GM19395 (cell line): ENCODE measurements around the gene TUBA3D.
A peak's percentile ranks its signal among the peaks of the same experiment; 100 is the strongest.
"Not testable (repeated sequence)": the region's sequence is repeated elsewhere in the genome, so short reads cannot be mapped to it uniquely, and the experiment has no call there.

ENCODE experiments used
- ATAC-seq: cut with Tn5 transposase; IDR thresholded peaks from one replicate; pipeline ENCODE4 v1.9.1; 2021; ENCODE audit warnings: mild to moderate bottlenecking, moderate library complexity; ENCODE audit not compliant: unreplicated experiment

Gene TUBA3D

DNA sequence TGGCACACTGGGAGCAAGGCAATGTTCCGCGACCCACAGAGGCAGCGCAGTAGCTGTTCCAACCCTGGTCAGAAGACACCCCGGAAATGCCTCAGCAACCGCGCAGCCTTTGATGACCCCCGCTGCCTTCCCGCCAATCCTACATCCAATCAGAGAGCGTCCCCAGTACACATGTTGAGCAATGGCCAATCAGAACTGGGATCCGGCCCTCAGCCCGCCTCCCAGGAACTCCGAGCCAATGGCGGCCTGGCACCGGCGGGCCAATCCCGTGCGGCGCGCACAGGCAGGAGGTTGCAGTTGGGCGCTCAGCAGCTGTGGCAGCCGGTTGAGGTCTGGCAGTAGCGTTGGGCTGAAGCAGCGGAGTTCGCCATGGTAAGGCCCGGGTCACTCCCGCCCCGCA lies at the start of gene TUBA3D:
Gene TUBA3D (plus strand): TSS at position 289 of the 400 bp plus-strand sequence. CDS start 81 bp downstream, at position 370.
- no peak for ATAC-seq

DNA sequence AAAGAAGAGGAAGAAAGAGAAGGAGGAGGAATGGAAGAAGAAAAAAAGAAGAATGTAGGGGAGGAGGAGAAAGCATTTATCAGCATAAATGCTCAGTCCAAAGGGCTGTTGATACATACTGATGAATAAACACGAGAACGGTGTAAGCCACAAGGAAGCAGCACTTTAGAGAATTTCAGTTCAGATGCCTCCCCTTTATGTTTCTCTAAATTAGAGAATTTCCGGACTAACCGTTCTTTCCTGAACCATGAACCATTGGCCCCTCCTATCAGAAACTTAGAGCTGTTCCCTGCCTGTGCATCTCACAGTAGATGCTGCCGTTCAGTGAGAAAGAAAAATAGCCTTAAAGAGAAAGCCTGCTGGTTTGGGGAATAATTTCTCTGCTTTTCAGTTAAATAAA lies 49.2 kb upstream of the TUBA3D start:
- peak; percentile 63 for ATAC-seq

DNA sequence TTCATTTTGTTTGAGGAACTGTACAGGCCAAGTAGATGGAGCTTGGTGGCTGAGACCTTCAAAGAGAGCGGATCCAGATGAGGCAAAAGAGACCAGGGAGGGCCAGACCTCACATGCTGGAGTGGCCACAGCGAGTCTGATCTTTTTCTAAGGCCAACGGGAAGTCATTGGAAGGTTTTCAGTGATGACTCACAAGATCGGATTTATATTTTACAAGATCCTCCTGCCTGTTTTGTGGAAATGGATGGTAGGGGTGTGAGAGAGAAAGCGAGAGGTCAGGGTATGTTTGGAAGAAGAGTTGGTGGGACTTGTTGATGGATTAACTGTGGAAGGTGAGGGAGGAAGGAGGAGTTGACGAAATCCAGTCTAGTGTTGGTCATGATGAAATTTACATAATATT lies 44.6 kb upstream of the TUBA3D start:
- no peak for ATAC-seq

DNA sequence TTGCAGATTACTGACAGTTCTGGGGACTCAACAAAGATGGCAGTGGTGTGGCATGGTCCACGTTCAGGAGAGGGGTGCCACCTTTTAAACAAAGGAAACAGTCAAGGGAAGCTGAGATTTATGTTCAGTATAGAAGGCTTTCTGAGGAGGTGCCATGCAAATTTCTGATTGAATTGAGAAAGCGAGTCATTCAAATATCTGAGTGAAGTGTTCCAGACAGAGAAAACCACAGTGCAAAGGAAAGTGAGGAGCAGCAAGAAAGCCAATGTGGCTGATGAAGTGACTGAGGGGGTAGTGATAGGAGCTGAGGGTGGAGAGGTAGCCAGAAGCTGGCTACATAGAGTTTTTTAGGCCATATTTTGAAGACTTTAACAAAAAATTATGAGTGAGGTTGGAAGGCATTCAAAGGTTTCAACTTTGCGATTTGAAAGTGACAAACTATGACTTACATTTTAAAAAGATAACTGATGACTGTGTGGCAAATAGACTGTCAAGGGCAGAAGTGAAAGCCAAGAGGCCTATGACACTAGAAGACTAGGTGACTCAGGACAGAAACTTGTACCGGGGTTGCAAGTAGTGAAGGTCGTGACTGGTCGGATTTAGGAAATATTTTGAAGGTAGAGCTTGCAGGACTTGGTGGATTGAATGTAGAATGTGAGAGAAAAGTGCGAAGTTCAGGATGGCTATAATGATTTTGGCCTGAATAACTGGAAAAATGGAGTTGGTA lies 35.0 kb upstream of the TUBA3D start:
- ATAC-seq: not testable (repeated sequence)

DNA sequence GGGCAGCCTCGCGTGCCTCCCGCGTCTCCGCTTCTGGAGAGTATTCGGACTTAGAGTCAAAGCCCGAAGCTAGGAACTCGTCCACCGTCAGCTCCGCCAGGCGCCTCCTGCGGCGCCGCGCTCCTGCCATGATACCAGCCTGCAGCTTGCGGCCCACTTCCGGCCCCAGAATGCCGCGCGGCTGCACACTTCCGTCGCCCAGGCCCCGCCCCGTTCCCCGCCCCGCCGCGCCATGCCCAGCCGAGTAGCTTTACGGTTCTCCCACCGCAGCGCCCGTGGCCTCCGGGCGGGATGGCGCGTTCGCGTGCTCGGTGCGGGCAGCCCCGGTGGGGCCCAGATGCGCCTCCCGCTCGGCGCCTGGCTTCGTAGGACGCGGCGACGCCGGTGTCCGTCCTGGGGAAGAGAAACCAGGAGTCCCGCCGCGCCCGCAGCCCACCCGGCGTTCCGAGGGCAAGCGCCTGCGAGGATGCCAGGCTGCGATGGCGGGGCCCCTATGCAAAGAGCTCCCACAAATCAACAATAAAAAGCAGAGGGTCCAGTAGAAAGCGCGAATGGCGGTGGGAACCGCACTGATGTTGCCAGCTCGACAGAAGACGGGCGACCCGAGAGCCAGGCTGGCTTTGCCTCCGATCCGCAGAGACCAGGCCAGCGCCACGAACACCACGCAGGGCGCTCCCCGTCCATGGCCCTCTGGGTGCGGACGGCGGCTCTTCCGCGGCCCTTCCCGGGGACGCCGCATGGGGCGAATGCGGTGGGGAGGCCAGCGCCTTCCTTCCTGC lies 31.0 kb upstream of the TUBA3D start:
- not testable (repeated sequence) for ATAC-seq

DNA sequence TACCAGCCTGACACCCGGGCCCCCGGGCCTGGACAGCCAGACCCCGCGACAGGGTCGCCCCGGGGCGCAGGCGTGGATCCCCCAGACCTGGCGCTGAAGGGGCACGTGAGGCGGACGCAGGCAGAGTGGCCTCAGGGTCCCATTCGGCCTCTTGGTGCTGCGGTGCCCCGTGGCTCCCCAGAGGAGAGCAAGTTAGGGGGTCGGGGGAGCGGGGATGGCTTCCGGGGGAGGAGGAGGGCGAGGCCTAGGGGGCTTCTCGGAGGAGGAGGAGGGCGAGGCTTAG lies 30.5 kb upstream of the TUBA3D start:
- ATAC-seq: not testable (repeated sequence)

DNA sequence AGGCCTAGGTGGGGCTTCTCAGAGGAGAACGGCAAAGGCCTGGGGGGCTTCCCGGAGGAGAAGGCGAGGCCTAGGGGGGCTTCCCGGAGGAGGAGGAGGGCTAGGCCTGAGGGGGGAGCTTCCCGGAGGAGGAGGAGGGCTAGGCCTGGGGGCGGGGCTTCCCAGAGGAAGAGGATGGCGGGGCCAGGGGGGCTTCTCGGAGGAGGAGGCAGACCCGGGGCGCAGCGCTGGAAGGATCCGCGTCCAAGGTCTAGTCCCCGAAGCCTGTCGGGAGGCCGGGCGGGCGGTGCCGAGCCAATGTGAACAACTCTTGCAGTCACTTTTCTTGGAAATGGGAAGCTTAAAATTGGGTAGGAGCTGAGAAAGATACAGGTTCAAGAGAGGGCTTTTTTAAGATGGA lies 30.0 kb upstream of the TUBA3D start:
- ATAC-seq: no peak

DNA sequence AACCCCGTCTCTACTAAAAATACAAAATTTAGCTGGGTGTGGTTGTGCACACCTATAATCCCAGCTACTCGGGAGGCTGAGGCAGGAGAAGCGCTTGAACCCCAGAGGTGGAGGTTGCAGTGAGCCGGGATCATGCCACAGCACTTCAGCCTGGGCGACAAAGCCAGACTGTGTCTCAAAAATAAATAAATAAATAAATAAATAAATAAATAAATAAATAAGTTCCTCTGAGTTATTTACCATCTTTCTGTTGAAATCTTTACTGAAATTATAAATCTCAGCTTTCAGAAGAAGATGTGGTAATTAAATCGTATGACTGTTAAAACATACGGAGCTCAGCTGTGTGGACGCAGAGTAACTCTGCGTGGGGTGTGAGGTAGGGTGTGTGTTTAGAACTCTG lies 27.9 kb upstream of the TUBA3D start:
- ATAC-seq: not testable (repeated sequence)

DNA sequence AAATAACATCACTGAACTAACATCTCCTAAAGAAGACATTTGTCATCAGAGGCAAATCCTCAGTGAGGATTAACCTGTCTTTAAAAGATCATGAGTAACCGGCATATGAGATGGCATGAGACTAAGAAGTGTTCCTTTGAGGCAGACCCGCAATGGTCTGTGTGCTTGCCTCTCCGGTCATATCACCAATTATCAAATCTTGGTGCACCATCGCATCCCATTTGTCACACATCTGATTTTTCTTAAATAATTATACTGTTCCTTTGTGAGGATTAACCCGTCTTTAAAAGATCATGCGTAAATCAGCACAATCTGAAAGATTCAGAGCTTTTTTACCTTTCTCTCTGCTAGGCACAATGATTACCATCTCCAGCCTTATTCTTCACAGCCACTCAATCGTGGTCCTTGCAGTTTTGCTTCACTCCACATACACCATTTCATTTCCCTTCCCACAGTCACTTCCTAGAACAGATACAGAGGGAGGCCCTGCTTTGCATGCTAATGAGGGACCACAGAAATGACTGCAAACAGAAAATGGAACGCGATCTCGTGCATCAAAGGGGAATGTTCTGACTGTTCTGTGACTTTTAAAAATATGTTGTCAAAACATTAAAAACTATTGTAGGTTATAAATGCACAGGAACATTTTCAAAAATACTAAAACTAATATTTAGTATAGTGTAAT lies 24.5 kb upstream of the TUBA3D start:
- peak; percentile 88 for ATAC-seq

DNA sequence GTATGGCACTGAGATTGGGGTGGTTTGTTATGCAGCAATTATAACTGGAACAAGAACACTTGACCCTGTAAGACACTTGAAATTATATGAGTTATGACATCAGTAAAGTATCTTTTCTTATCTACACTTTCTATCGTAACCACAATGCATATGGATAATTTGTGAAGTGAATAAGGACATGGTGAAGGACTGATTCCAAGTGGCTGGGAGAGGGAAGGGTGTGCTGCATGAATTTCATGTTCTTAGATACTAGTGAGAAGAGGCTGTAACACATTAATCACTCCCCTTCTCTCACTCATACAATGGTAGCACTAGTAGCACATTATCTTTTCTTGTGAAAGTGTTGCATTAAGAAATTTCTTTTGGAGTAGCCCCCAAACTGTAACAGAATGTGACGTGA lies 21.0 kb upstream of the TUBA3D start:
- ATAC-seq: not testable (repeated sequence)

DNA sequence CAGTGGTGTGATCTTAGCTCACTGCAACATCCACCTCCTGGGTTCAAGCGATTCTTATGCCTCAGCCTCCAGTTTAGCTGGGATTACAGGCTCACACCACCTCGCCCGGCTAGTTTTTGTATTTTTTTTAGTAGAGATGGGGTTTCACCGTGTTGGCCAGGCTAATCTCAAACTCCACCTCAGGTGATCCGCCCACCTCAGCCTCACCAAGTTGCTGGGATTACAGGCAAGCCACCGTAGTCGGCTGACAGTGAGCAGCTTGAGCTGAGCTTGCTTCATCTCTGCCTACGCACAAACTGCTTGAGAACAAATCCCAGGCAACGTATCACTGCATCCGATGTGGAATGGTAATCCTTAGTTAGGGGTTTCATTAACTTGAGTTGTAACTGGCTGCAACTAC lies 8.2 kb upstream of the TUBA3D start:
- ATAC-seq: not testable (repeated sequence)

DNA sequence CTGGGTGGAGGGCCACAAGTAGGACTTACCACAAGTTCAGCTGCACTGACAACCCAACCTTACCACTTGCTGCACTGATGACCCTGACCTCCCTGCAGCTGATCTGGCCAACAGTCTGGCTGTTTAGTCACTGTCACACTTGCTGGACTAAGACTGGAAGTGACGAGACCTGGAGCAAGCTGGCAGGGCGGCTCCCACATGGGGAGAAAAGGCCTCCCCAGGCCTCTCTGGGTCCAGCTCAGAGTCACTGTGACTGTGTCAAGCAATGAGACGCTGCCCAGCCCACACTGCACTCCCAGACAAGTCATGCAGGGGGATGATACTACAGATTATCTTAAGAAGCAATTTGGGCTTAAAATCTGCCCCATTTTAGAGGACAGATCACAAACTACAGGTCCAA lies 5.0 kb upstream of the TUBA3D start:
- ATAC-seq: not testable (repeated sequence)

DNA sequence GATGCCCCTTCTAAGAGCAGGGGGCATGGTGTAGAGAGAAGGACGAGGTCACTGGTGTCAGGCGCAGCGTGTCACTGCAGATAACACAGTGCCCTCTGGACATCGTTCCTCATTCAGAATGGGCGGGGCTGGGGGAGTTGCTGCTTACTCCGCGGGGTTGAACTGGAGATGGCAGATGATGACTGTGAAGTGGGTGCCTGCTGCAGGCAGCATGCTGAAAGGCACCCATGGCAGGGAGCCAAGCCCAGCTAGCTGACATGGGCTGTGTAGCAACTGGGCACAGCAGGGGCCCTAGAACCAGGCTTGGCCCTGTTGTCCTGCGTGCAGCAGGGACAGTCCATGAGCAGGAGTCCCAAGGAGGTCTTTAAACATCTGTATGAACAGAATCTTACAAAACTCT lies 4.3 kb upstream of the TUBA3D start:
- ATAC-seq: not testable (repeated sequence)

DNA sequence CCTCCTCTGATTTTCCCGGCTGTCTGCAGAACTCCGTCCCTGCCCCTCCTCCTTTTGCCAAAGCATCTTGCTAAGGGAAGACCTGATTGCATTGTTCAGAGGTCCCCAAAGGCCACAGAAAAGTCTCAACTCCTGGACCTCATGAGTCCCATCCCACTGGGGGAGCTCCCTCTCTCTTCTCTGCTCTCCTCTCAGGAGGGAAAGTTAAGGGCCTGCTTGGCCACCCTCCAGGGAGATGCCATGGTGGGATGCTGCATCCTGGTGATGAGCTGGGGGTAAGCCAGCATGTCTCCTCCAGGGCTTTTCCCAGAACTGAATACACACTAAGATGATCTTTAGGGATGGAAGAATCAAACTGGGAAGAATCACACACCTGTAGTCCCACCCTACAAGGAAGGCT lies 2.7 kb upstream of the TUBA3D start:
- ATAC-seq: not testable (repeated sequence)

DNA sequence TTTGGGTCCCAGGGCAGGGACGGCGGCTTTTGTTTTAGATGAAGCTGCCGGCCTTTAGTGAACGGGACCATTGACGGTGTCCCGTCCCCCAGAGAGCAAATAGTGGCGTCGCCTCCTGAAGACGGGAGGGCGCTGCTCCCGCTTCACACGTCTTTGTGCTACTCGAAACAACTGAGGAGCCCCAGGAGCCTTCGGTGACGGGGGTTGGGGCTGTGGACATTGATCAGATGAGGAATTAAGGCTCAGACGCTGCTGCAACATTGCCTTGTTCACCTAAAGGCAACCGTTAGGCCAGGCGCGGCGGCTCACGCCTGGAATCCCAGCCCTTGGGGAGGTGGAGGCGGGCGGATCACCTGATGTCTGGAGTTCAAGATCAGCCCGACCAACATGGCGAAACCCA lies 444 bp downstream of the TUBA3D start:
- ATAC-seq: not testable (repeated sequence)

DNA sequence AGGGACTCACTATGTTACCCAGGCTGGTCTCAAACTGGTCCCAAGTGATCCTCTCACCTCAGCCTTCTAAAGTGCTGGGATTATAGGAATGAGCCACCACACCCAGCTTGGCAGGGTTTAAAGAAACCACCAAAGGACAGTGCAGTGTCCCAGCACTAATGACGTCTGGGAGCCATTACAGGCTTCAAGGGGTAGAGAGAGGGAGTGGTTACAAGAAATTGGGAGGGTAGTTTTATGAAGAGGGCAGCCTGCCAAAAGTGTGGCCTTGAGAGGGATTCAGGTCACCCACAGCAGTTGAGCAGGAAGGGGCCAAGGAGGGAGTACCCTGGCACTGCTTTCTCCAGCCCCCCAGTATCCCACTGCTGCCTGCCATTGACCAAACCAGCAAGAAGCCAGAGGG lies 1.3 kb downstream of the TUBA3D start:
- not testable (repeated sequence) for ATAC-seq

DNA sequence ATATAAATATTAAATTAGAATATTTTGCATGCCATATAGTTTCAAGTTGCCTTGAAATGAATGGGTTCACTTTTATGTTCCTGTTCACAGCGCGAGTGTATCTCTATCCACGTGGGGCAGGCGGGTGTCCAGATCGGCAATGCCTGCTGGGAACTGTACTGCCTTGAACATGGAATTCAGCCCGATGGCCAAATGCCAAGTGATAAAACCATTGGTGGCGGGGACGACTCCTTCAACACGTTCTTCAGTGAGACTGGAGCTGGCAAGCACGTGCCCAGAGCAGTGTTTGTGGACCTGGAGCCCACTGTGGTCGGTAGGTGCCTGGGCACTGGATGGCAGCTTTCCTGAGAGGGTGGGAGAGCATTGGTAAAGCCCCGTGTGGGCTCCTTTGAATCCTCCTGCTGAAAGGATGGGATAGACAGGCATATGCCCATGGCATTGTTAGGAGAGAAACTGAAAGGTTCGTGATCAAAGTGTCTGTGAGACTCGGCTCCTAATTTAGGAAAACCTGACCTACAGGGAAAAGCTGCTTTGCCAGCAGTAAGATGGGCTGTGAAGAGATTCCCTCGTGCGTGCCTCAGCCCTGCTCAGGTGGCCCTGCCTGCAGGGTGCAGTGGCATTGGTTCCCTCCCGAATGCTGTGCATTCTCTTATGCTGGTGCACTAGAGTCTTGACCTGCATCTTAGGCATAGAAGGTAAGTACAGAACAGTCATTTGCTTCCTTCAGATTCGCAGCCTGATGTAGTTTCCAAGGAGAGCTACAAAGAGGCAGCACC lies 2.3 kb downstream of the TUBA3D start:
- ATAC-seq: not testable (repeated sequence)

DNA sequence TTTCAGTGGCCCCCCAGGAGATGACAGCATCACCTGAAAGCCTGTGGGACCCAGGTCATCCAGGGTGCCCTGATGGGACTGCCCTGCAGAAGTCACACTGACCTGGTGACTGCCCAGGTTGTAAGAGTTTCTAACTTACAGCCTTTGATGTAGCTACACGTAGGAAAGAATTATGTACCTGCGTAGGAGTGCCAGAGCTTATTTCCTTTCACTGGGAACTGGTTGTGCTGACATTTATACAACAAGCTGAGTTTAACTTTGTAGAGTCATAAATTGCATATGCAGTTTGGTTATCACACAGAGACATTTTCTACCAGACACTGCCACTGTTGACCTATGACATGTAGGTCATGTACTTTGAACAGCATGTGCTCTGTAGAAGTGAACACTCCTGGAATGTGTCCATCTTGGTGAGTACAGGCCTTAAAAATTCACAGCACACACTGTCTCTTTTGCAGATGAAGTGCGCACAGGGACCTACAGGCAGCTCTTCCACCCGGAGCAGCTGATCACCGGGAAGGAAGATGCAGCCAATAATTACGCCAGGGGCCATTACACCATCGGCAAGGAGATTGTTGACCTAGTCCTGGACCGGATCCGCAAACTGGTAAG lies 3.0 kb downstream of the TUBA3D start:
- ATAC-seq: not testable (repeated sequence)

DNA sequence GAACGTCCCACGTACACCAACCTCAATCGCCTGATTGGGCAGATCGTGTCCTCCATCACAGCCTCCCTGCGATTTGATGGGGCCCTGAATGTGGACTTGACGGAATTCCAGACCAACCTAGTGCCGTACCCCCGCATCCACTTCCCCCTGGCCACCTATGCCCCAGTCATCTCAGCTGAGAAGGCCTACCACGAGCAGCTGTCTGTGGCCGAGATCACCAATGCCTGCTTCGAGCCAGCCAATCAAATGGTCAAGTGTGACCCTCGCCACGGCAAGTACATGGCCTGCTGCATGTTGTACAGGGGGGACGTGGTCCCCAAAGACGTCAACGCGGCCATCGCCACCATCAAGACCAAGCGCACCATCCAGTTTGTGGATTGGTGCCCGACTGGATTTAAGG lies 4.4 kb downstream of the TUBA3D start:
- not testable (repeated sequence) for ATAC-seq

DNA sequence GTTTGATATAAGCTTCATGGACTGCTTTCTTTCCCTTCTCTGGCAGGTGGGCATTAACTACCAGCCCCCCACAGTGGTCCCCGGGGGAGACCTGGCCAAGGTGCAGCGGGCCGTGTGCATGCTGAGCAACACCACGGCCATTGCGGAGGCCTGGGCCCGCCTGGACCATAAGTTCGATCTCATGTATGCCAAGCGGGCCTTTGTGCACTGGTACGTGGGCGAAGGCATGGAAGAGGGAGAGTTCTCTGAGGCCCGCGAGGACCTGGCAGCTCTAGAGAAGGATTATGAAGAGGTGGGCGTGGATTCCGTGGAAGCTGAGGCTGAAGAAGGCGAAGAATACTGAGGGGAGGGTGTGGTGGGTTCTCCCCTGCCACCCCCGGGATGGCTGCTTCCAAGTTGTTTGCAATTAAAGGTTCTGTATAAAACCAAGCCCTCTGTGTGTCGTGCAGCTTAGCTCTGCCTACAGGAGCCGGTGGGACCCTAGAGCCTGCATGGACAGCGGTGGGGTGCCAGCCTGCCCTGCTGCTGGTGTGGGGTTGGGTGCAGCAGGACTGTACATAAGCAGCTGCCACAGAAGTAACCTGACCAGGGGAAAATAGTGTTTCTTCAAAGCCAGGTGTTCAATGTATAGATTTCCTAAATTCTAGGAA lies 6.7 kb downstream of the TUBA3D start:
- not testable (repeated sequence) for ATAC-seq
